GM06990 (cell line): ENCODE measurements around the gene CDCA7L.
A peak's percentile ranks its signal among the peaks of the same experiment; 100 is the strongest.

Experiments
- DNase-seq: peaks from one replicate; pipeline ENCODE4 v3.0.0-alpha.2; 2011; ENCODE audit not compliant: insufficient read length; ENCODE audit errors: extremely low read depth
- H3K27me3 ChIP-seq: replicated peaks from 2 replicates; pipeline ENCODE4 v1.6.0; 2011; ENCODE audit warnings: low read length; ENCODE audit not compliant: control insufficient read depth, insufficient read depth
- H3K36me3 ChIP-seq: 2 replicates; pipeline ENCODE4 v1.5.1; 2011; ENCODE audit warnings: low read length; ENCODE audit not compliant: control insufficient read depth, insufficient read depth
- H3K4me3 ChIP-seq: replicated peaks from 2 replicates; pipeline ENCODE4 v1.5.1; 2011; ENCODE audit warnings: low read depth, mild to moderate bottlenecking, control low read depth, low read length
- TF ChIP-seq, protein P1 (sequence below): IDR thresholded peaks from 2 replicates; pipeline ENCODE4 v1.5.1; 2011; ENCODE audit warnings: low read length, control low read depth, mild to moderate bottlenecking, inconsistent platforms; ENCODE audit not compliant: insufficient read depth, poor library complexity, severe bottlenecking

Gene CDCA7L

DNA sequence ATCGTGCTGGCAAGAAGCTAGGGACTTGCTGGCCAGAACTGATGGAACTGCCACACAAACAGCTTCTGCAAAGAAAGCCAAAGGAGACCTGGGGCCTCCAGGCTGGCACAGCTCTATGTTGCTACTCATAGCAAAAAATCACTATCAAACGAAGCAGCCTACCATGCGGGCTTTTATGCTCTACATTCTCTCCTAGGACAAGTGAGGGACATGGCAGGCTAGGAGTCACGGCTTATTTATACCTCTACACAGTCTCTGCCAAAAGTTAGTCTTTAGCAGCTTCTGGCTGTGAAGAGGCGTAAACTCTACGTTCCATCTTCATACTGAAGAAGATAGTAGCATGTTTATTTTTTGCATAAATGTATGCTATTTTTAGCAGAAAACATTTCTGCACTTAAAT is 35.4 kb downstream of the CDCA7L start:
- no peaks in the 10 kb centered on the region for H3K27me3 ChIP-seq
- peaks cover 4% of the 10 kb centered on the region for H3K36me3 ChIP-seq
- H3K4me3 ChIP-seq = no peak overlapping the region
- DNase-seq = no peak
- TF ChIP-seq, protein P1, sequence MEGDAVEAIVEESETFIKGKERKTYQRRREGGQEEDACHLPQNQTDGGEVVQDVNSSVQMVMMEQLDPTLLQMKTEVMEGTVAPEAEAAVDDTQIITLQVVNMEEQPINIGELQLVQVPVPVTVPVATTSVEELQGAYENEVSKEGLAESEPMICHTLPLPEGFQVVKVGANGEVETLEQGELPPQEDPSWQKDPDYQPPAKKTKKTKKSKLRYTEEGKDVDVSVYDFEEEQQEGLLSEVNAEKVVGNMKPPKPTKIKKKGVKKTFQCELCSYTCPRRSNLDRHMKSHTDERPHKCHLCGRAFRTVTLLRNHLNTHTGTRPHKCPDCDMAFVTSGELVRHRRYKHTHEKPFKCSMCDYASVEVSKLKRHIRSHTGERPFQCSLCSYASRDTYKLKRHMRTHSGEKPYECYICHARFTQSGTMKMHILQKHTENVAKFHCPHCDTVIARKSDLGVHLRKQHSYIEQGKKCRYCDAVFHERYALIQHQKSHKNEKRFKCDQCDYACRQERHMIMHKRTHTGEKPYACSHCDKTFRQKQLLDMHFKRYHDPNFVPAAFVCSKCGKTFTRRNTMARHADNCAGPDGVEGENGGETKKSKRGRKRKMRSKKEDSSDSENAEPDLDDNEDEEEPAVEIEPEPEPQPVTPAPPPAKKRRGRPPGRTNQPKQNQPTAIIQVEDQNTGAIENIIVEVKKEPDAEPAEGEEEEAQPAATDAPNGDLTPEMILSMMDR = no peak

DNA sequence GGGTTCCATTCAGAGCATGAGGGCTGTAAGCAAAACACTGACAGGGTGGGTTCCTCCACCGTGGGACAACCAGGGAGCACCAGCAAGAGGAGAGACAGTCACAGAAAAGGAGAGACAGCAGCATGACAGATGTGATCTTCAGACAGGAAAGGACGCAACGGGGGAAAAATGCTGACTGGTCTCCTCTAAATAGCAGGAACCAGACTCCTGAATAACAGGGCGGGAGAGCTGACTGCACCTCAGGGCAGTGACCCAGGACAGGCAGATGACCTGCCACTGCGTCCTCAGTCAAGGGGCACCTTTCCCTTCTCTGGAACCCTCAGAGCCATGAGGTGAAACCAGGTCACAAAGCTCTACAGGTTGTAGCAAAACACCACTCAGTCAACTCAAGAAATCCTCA is 37.0 kb downstream of the CDCA7L start:
- peaks cover 4% of the 10 kb centered on the region for H3K36me3 ChIP-seq
- no peak for DNase-seq
- H3K27me3 ChIP-seq = no peaks in the 10 kb centered on the region
- no peak overlapping the region for H3K4me3 ChIP-seq
- TF ChIP-seq, protein P1 = no peak

DNA sequence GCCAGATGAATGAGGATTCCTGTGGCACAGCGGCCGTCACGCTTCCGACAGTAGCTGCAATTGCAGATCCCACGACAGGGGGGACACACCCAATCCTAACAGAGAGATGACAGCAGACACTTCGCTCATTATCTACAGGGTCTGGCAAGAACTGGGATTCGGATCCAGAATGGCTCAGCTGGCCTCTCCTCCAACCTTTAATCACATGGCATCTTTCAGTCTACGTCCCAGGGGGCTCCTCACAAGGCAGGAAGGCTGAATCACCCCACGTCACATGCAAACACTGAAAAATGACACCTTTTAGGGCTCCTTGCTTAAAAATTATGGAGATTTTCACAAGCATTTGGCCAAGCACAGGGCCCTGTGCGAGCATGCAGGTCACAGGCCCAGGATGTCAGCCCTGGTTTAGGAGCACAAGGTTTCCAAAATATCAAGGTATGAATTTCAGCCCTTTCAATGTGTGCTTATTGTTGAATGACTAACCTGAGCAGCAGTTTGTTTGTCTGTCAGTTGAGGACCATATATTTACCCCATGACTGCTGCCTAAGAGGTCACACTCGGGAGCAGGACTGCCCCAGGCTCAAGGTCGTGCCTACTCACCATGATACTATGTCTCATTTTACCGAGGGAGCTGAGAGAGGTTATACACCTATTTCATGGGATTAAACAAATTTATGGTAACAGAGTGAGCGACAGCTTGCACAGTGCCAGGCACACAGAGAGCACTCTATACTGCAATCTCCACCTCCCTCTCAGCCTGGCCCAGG is 42.5 kb downstream of the CDCA7L start:
- TF ChIP-seq, protein P1 = no peak
- H3K27me3 ChIP-seq = no peaks in the 10 kb centered on the region
- no peak for DNase-seq
- H3K4me3 ChIP-seq = no peak overlapping the region
- H3K36me3 ChIP-seq = peaks cover 6% of the 10 kb centered on the region

DNA sequence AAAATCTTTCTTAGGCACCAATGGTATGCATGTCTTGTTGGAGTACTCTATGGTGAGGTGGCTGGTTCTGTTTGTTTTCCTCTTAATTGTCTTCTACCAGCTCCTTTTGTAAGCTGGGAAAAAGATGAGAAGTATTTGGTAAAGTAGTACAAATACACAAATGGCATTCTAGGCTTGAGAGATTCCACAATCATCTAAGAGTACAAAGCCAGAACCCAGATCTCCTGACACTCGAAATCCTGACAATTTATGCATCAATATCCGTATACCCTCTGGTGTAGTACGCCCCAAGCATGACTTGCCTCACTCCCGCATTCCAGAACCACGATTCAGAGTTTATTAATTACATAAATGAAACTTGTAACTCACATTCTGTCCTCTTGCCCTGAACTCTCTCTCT is 43.5 kb downstream of the CDCA7L start:
- DNase-seq = no peak
- Histone ChIP-seq H3K36me3 (peaks cover 2% of the 10 kb centered on the region), H3K4me3 (no peak overlapping the region), H3K27me3 (no peaks in the 10 kb centered on the region)
- TF ChIP-seq, protein P1 = no peak

DNA sequence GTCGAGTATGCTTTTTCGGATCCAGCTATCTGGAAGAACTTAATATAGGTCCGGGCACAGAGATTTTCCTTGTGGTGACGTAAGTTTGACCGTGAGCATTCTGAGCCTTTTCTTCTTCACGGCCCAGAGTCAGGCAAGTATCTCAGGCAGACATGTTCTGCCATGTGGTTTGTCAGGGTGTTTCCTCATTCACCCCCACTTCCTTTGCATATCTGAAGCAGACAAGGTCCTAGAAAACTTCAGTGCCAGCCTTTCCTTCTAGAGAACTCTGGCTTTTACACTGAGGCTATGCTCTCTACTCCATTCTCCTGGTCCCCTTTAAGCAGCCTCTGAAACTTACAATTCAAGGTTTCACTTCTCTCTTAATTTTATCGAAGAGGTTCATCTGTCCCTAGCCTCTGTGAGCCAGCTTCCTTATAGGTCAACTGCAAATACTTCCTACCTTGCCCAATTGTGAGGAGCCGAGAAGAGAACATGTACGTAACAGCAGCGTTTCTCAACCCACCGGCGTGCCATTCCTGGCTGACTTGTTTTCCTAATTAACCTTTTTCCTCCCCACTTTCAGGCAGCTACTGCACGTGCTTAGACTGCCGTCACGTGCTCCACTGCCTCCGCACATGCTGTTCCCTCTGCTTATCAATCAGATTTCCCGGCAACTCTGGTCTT is 47.3 kb downstream of the CDCA7L start:
- TF ChIP-seq, protein P1 = no peak
- peaks cover 2% of the 10 kb centered on the region for H3K36me3 ChIP-seq
- no peaks in the 10 kb centered on the region for H3K27me3 ChIP-seq
- peak; percentile 37 for DNase-seq
- H3K4me3 ChIP-seq = 0 out of 2 replicates have a peak overlapping the region, but pooled peaks have one; percentile 6
